ENCODE results near the gene ZC3H14.

The ZC3H14 gene

DNA sequence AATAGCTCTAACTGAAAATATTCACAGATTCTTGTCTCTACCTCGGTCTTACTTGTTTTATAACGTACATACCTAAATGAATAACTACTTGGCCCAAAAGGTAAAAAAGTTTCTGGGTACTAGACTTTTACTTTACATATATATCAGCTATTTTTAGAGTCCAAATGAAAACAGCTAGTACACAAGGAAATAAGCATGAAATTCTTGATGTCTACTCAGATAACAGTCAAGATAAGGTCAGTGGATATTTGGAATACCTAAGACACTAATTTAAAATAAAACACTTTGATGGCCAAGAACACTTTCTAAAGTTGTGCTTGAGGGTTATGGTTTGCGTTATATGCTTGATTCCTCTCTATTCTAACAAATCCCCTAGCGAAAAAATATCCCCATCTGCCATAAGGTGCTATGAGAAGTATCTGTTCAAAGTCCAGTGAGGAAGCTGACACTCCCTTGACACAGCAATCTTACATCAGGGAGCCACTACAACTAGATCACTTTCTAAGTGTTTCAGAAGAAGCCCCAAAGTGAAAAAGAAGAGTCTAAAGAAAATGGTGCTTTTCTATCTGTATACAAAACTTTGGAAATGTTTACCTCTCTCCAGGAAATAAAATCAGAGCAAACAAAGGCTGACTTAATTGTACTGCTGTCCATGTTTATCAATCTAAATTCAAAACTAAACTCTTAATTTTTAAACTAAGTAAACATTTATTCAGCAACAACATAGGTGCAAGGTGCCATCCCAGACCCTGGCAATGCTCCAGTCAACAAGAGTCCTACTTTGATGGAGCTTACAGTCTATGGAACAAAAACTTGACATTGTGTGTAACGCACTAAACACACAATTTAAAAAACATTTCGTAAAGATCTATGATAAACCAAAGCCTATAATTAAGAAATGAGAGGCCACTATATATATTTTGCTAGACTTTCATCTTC is 19.7 kb upstream of the ZC3H14 start:
- POLR2A ChIA-PET, result no interaction called here

DNA sequence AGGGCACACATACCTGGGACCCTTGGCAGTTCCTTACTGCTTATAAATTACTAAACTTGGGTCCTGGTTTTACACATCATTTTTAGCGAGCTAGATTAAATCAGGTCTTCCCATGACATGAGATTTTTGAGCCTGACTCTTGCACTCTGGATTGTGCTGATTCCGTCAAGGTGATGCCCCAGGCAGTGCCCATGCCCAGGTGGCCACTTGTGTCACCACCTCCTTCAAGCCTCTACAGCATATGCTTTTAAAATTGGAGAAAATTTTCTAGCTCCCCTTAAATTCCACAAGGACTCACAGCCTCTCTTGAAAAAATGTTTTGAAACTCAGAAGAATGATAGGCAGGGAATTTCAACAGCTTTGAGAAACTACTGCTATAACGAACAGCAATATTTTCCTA is 17.6 kb upstream of the ZC3H14 start:
- Histone ChIP-seq H3K4me3 (ENCODE audit: low read depth, low read length) (no peak overlapping the region), H3K4me1 (ENCODE audit: control insufficient read depth, insufficient read depth, low read length) (0 out of 2 replicates have a peak, but pooled peaks cover 2% of the 10 kb centered on the region), H3K9me3 (ENCODE audit: control insufficient read depth, insufficient read depth, low read depth, low read length) (no peaks in the 10 kb centered on the region), H3K36me3 (ENCODE audit: control insufficient read depth in 2 of 2, insufficient read depth in 1 of 2, low read length in 2 of 2) (peaks cover 0 to 22% of the 10 kb centered on the region in 2 experiments; a peak in 2 of 3 replicates), H3K27ac (ENCODE audit: extremely low read depth, low read depth, low read length) (no peak overlapping the region)
- ChIA-PET POLR2A (no interaction called here), CTCF (no interaction called here)
- TF ChIP-seq ZNF19 (tag by site-specific recombination; IDR thresholded peaks at IDR 0.05; ENCODE audit: low read depth), result no peak

More for the DNA sequence above, 19.7 kb upstream of the ZC3H14 start:
- Histone ChIP-seq H3K4me1 (ENCODE audit: control insufficient read depth, insufficient read depth, low read length) (0 out of 2 replicates have a peak, but pooled peaks cover 2% of the 10 kb centered on the region), H3K4me3 (ENCODE audit: low read depth, low read length) (no peak overlapping the region), H3K36me3 (ENCODE audit: control insufficient read depth in 2 of 2, insufficient read depth in 1 of 2, low read length in 2 of 2) (peaks cover 0 to 11% of the 10 kb centered on the region in 2 experiments; a peak in 2 of 3 replicates), H3K9me3 (ENCODE audit: control insufficient read depth, insufficient read depth, low read depth, low read length) (no peaks in the 10 kb centered on the region), H3K27ac (ENCODE audit: extremely low read depth, low read depth, low read length) (no peak overlapping the region)
- CTCF ChIA-PET, result interaction anchor here (0.9 kb wide), 1 partner anchor 8 kb away, joined by 3 read pairs; no protein-coding TSS in a partner anchor
- TF ChIP-seq FEZF1 (tag by site-specific recombination; IDR thresholded peaks at IDR 0.05), result no peak
- TF ChIP-seq, protein P1, sequence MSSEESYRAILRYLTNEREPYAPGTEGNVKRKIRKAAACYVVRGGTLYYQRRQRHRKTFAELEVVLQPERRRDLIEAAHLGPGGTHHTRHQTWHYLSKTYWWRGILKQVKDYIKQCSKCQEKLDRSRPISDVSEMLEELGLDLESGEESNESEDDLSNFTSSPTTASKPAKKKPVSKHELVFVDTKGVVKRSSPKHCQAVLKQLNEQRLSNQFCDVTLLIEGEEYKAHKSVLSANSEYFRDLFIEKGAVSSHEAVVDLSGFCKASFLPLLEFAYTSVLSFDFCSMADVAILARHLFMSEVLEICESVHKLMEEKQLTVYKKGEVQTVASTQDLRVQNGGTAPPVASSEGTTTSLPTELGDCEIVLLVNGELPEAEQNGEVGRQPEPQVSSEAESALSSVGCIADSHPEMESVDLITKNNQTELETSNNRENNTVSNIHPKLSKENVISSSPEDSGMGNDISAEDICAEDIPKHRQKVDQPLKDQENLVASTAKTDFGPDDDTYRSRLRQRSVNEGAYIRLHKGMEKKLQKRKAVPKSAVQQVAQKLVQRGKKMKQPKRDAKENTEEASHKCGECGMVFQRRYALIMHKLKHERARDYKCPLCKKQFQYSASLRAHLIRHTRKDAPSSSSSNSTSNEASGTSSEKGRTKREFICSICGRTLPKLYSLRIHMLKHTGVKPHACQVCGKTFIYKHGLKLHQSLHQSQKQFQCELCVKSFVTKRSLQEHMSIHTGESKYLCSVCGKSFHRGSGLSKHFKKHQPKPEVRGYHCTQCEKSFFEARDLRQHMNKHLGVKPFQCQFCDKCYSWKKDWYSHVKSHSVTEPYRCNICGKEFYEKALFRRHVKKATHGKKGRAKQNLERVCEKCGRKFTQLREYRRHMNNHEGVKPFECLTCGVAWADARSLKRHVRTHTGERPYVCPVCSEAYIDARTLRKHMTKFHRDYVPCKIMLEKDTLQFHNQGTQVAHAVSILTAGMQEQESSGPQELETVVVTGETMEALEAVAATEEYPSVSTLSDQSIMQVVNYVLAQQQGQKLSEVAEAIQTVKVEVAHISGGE (tag by site-specific recombination; conservative IDR thresholded peaks at IDR 0.05; ENCODE audit: low read depth), result no peak
- TF ChIP-seq, protein P2, sequence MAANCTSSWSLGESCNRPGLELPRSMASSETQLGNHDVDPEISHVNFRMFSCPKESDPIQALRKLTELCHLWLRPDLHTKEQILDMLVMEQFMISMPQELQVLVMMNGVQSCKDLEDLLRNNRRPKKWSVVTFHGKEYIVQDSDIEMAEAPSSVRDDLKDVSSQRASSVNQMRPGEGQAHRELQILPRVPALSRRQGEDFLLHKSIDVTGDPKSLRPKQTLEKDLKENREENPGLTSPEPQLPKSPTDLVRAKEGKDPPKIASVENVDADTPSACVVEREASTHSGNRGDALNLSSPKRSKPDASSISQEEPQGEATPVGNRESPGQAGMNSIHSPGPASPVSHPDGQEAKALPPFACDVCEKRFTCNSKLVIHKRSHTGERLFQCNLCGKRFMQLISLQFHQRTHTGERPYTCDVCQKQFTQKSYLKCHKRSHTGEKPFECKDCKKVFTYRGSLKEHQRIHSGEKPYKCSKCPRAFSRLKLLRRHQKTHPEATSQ (tag by site-specific recombination; IDR thresholded peaks at IDR 0.05), result no peak
- TF ChIP-seq OVOL3 (tag by site-specific recombination; IDR thresholded peaks at IDR 0.05), result no peak
- no peak for TF ChIP-seq ZNF239 (tag by site-specific recombination; IDR thresholded peaks at IDR 0.05)
- TF ChIP-seq ZNF24 (tag by site-specific recombination; IDR thresholded peaks at IDR 0.05), result no peak
- TF ChIP-seq ZBTB44 (tag by site-specific recombination; IDR thresholded peaks at IDR 0.05), result no peak
- no peak for TF ChIP-seq ZNF292 (tag by site-specific recombination; IDR thresholded peaks at IDR 0.05; ENCODE audit: borderline replicate concordance, low read depth)
- TF ChIP-seq ZNF19 (tag by site-specific recombination; IDR thresholded peaks at IDR 0.05; ENCODE audit: low read depth), result no peak
- TF ChIP-seq ZBTB7A (tag by site-specific recombination; IDR thresholded peaks at IDR 0.05; ENCODE audit: low read depth), result no peak
- no peak for TF ChIP-seq ZBTB17 (tag by site-specific recombination; IDR thresholded peaks at IDR 0.05)
- no peak for TF ChIP-seq ZNF791 (tag by site-specific recombination; IDR thresholded peaks at IDR 0.05)
- no peak for TF ChIP-seq BCL11A (tag by site-specific recombination; IDR thresholded peaks at IDR 0.05; ENCODE audit: low read depth)
- no peak for TF ChIP-seq SALL2 (tag by site-specific recombination; IDR thresholded peaks at IDR 0.05; ENCODE audit: borderline replicate concordance)
- TF ChIP-seq ZNF366 (tag by site-specific recombination; conservative IDR thresholded peaks at IDR 0.05), result no peak

All from HEK293 (cell line).